ENCODE measurements around the gene CD48.
"Not testable (repeated sequence)": the region's sequence is repeated elsewhere in the genome, so short reads cannot be mapped to it uniquely, and the experiment has no call there.

The CD48 gene

DNA sequence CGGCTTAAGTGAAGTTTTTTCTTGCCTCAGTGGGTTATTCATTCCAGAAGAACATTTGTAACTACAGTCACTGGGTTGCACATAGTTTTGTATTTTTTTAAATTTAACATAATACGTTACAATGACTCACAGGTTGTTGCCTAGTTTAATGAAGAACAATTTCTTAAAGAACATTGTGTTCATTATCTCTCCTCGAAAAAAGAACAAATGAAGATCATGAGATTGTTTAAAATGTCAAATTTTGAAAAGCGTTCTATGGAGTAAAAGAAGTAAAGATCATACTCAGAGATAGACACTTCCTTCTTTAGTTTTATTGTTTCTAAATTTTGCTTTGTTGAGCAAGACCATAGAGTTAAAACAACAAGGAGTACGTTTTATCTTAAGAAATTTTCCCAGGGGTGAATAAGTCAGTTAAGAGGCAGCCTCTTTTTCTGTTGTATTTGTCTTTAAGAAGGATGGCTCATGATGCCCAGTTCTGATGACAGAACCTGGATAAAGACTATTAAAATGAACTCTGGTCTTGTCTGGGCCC is 54.3 kb downstream of the CD48 start:
- DNase-seq (ENCODE audit: low read depth in 2 of 3, low spot score in 1 of 3): no peak

DNA sequence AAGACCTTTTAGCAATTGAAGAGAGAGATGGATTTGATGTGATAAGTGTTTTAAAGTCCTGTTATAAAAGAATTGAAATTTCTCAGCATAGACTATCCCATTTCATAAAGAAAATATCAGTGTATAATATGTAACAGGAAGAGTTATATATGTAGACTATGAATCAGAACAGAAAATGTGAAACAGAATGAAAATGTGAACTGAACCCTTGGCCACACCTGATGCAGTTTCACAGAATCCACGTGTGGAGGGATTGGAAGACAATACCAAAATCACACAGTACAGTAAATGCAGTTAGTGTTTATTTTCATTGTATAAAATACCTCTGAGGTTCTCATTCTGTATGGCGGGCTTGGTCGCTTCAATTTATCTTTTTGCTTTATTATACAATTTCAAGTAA is 54.9 kb downstream of the CD48 start:
- DNase-seq (ENCODE audit: low read depth in 2 of 3, low spot score in 1 of 3): no peak

DNA sequence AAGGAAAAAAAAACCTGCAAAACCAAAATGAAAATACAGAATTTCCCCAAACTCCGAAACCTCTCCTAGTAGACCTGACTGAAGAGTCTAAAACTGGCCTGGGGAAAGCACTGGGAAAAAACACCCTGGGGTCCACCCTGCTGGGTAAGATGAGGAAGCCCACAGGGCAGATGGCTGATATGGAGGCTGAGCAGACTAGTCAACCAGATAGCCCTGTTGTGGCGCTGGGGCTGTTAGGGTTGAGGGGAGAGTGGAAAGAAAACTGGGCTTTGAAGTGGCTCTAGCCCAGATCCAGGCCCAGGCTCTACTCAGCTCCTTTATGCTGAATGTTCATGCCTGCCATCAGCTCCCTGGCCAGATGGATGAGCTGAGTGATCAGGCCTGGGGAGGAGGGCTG is 58.0 kb downstream of the CD48 start:
- no peak for DNase-seq (ENCODE audit: low read depth in 2 of 3, low spot score in 1 of 3)

DNA sequence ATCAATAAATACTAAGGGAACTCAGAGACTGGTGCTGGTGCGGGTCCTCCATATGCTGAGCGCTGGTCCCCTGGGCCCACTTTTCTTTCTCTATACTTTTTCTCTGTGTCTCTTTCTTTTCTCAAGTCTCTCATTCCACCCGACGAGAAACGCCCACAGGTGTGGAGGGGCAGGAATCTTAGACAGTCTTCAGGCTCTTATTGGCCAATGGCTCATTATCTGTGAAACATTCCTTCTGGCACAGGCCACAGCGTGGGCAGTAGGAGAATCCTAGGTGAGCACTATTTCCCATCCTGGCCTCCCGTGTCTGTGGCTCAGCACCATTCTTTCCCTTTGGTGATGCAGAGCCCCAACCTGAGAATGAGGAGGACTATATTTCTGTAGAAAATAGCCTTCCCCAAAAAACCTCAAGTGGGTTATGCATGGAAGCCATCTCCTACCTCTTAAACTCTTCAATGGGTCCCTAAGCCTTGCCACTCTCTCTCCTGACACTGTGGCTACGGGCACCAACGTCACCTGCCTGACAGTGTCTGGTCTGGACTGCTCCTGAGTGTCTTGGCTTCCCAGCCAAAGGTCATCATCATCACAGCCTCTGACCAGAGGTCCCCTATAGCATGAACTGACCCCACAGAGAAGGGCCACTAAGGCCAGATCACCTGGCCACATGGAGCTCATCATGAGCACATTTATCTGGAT is 58.5 kb downstream of the CD48 start:
- DNase-seq (ENCODE audit: low read depth in 2 of 3, low spot score in 1 of 3): no peak

DNA sequence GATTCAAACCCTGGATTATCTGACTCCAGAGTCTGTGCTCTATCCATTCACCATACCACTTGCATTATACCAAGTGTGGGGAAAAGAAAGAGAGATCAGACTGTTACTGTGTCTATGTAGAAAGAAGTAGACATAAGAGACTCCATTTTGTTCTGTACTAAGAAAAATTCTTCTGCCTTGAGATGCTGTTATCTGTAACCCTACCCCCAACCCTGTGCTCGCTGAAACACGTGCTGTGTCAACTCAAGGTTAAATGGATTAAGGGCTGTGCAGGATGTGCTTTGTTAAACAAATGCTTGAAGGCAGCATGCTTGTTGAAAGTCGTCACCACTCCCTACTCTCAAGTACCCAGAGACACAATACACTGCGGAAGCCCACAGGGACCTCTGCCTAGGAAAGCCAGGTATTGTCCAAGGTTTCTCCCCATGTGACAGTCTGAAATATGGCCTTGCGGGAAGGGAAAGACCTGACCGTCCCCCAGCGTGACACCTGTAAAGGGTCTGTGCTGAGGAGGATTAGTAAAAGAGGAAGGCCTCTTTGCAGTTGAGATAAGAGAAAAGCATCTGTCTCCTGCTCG is 59.5 kb downstream of the CD48 start:
- not testable (repeated sequence) for DNase-seq (ENCODE audit: low read depth in 2 of 3, low spot score in 1 of 3)

DNA sequence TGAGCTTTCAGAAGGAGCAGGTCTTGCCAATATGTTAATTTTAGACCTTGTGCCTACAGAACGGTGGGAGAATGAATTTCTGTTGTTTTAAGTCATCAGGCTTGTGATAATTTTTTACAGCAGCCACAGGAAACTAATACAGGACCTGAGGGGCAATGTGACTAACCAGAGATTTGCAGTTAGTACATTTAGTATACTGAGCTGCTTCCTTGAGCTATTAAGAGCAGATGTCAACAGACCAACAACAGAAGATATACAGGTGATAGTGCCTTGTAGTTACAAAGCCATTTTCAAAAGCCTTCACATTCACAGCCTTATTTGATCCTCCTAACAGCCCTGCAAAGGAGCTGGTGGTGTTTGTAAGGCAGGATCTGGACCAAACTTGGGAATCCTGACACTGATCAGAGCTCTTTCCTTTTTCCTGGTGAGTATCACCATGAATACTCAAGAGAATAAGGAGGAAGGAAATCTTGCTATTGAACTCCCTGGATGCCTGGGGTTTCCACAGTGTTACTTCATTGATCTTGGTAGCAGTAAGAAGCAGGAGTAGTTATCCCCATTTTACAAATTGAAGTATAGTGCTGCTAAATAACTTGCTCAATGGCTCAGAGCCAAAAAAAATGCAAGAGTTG is 60.1 kb downstream of the CD48 start:
- no peak for DNase-seq (ENCODE audit: low read depth in 2 of 3, low spot score in 1 of 3)

DNA sequence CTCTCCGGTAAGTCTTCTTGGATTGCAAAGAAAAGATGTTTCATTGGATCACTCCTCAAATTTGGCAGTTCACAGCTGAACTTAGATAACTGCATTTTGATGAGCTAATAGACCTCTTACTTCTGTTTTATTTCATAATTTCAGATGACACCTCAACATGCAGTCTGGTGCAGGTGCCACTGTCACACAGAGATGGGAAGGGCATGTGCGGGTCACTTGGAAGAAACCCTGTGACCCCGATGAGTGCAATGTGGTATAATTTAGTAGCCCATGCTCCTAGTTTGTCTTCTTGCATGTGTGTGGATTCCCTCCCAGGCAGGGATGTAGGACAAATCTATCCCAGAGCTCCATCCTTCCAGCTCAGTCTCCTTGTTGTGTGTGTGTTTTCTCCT is 64.3 kb downstream of the CD48 start:
- no peak for DNase-seq (ENCODE audit: low read depth in 2 of 3, low spot score in 1 of 3)

DNA sequence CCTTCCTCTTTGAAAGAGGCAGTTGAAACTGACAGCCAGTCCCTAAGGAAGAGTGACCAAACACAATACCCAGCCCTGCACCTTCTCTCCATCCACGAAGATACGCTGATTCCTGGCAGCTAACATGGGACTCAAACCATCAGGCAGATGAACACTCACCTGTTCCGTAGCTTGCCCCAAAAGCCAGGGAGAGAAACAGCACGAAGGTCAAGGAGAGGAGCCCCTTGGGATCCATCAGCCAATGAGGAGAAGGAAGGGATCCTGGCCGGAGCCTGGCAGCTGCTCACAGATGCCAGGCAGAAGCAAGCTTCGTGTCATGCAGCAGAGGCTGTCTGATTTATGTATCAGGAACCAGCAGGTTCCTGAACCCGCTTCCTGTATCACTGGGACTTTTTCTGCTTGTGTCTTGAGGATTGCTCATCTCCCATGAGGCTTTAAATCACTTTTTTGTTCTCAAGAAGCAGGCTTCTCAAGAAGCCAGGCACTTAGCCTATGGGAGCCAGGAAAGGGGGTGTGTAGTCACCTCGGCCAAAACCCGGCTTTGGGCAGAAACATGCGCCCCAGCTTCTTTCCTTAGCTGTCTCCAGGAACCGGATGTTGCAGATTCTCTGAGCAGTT is 64.8 kb downstream of the CD48 start, which contains the start of gene SLAMF1:
Gene SLAMF1 (minus strand): TSS at position 334 of the 618 bp plus-strand sequence. CDS start 99 bp downstream, at position 235.
- DNase-seq (ENCODE audit: low read depth in 2 of 3, low spot score in 1 of 3): peak; percentile 52 to 68 (median 57)

DNA sequence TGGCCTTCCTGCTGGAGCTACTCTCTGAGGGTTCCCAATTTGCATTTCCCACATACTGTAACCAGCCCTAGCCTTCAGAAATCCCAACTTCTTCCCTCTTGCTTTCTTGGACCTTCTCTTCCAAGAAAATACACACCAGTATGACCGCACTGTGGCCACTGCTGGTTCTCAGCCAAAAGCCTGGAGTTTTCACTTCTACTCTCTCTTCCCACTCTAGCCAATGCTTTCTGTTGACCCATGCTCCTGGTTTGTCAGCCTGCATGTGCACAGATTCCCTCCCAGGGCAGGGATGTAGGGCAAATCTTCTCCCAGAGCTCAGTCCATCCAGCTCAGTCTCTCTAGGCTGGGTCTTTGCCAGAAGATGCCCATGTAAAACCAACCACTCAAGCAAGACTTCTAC is 65.4 kb downstream of the CD48 start:
- DNase-seq (ENCODE audit: low read depth in 2 of 3, low spot score in 1 of 3): no peak

DNA sequence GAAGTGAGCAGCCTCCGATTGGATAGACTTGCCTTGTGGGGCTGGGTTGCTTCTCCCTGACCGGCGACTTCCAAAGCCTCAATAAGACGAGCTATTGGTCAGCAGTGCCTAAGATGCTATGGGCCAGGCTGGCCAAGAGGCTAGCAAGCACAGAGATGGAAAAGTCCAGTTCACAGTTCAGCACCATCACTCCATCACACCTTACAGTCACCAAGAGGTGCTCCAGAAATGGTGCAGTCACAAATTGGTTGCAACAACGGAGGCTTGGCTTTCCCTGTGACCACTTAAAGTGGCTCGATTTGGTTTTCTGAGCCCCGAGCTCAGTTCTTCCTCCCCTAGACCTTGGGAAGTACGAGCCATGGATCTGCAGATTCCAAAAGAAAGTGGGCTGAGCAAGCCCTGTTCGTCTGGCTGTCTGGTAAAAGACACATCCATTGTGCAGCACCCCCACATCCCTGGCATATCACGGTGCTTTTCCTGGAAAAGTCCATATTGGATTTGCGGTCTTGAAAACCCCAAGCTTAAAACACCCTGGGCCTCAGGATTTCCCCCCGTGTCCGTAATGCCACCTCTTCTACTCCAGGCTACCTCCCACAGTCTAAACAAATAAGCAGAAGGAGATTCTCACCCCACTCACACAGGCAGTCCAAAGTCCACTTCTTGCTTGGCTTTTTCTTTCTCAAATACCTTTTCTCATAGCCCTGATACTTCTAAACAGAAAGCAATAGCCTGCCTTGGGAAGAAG is 66.1 kb downstream of the CD48 start:
- no peak for DNase-seq (ENCODE audit: low read depth in 2 of 3, low spot score in 1 of 3)

DNA sequence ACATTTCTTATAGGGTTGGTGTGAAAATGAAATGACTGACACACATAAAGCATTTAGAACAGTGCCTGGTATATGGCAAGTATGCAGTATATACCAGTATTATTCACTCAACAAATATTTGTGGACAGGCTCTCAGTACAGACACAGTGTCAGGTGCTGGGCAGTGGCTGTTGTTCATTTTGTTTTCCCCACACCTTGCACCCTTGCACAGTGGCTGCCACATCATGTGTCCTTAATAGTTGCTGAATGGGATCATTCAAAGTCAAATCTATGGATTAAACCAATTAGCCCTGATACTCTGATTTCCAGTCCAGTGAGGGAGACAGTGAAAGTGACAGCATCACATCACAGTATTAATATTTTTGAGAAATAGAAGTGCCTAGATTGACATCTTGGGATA is 67.2 kb downstream of the CD48 start:
- no peak for DNase-seq (ENCODE audit: low read depth in 2 of 3, low spot score in 1 of 3)

DNA sequence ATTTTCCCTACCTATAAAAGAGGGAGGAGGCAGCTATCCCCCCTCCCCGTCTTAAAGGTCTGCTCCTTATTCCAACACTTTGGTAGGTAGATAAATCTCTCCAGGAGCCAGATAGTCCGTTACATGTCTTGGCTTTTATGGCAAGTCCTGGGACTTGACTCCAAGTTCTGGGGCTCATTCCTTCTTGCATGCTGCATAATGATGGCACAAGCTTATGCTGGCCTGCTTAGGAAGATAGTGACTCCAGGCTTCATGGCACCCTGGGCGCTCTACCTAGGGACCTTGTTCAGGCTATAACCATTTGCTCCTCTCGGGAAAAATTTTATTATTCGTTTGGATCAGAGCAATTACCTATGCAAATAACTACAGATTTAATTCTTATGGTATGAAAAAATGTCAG is 68.5 kb downstream of the CD48 start:
- no peak for DNase-seq (ENCODE audit: low read depth in 2 of 3, low spot score in 1 of 3)

DNA sequence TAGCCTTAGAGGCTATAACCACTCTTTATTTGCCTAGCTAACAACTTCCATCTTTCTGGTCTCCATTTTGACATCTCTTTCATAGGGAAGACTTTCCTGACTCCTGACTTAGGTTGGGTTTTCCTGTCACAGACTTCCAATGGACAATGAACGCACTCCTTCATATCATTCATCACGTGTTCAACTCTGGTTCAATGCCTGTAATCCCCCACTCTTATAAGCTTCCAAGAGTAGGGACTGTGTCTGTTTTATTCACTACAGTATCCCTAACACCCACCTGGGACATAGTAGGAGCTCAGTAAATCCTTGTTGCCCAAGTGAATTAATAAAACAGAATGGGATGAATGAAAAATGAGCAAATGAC is 69.4 kb downstream of the CD48 start:
- DNase-seq (ENCODE audit: low read depth in 2 of 3, low spot score in 1 of 3): no peak

DNA sequence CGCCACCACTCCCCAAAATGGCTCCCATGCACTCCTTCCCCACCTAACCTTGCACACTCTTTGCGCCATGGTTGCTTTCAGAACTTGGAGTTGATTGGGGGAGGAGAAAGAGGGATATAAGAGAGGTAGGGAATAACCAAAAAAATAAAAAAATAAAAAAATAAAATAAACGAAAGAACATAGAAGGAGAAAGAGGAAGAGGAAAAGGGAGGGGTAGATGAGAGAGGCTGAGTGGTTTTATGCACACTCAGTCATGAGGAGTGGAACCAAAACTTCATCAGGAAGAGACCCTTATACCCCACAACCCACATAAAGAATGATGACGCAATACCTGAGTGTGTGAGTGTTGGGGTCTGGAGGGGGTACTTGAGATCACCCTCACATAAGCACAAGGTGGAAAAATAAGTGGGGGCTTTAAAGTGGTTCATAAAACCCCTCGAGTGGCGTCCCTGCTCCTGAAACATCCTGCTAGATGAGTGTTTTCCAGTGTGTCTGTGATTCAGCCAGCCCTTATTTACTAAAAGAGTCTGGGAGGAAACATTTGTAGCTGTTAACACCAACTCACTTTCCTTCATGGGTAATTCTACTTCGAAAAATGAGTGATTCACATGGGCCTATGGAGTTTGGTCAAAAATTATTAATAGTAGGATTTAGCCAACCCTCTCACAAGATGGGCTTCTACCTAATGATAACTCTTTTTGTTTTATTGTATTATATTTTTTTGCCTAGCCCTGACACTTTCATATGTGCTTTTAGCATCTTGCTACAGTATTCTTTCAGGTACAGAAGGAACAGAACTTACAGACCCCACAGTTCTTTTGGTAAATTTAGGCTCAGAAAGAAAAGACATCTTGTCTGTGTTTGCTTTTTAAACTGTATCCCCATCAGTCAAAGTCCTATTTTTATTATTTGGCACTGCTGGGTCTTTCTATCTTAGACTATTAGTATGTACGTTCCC is 70.0 kb downstream of the CD48 start:
- no peak for DNase-seq (ENCODE audit: low read depth in 2 of 3, low spot score in 1 of 3)

DNA sequence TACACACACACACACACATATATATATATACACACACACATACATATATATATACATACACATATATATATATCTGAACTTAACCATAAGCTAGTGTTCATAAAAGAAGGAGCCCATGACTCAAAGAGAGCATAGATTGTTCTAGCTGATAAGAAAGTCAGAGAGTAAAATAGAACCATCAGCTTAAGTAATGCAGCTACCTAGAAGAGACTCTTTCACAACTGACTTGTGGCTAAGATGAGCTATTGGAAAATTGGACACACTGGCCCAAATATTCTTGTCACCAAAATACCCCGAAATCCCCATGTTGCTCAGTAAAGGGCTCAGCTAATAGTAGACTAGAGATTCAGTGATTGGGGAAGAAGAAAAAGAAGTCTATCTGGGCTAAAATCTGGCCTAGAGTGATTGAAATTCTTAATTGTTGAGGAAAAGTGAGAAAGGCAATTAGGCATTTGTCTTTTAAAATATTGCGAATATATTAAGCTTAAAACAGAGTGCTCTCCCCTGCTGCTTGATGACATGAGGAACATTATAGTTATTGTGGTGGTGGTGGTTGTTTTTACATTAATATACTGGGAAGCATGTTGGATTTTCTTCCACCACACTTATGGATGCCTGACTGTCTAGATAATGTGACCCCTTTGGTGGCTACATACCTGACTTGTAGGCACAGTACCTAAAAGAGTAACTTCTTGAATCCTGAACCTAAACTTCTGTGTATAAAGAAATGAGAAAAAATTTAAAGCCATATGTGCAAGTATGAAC is 71.1 kb downstream of the CD48 start:
- DNase-seq (ENCODE audit: low read depth in 2 of 3, low spot score in 1 of 3): no peak

DNA sequence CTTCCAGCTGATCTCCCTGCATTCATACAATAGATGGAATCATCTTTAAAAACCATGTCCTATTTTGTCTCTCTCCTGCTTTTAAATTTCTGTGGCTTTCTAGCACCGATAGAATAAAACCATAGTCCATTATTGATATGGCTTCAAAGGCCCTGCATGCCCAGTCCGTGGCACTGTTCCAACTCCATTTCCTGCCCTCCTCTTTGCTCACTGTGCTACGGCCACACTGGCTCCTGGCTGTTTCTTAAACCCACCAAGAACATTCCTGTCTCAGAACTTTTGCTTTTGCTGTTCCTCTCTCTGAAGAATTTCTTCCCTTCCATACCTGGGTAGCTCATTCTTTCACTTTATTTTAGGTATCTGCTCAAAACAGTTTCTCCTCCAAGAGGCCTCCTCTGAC is 72.0 kb downstream of the CD48 start:
- no peak for DNase-seq (ENCODE audit: low read depth in 2 of 3, low spot score in 1 of 3)

DNA sequence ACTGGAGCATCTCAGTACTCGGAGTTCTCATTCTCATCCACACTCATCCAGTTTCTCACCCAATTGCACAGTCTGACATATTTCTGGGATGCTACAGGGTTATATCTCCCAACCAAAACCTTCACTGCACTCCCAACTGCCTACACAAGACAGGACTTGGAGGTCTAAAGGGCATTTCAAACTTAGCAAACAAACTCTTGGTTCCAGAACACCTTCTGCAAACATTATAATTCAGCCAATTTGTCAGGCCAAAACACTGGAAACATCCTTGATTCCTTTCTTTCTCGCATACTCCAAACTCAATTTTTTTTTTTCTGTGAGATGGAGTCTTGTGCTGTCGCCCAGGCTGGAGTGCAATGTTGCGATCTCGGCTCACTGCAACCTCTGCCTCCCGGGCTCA is 72.7 kb downstream of the CD48 start:
- no peak for DNase-seq (ENCODE audit: low read depth in 2 of 3, low spot score in 1 of 3)

DNA sequence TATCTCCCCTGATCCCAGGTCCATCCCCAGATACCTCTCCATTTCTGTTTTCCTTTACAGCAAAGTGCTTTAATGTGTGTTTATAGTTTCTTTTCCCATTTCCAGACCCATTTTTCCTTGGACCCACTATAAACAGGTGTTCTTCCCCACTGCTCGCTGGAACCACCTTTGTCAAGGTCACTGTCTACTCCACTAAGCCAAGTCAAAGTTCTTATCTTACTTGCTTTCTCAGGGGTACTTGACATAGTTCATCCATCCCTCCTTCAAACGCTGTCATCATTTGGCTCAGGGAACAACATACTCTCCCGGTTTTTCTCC is 73.1 kb downstream of the CD48 start:
- DNase-seq (ENCODE audit: low read depth in 2 of 3, low spot score in 1 of 3): no peak

DNA sequence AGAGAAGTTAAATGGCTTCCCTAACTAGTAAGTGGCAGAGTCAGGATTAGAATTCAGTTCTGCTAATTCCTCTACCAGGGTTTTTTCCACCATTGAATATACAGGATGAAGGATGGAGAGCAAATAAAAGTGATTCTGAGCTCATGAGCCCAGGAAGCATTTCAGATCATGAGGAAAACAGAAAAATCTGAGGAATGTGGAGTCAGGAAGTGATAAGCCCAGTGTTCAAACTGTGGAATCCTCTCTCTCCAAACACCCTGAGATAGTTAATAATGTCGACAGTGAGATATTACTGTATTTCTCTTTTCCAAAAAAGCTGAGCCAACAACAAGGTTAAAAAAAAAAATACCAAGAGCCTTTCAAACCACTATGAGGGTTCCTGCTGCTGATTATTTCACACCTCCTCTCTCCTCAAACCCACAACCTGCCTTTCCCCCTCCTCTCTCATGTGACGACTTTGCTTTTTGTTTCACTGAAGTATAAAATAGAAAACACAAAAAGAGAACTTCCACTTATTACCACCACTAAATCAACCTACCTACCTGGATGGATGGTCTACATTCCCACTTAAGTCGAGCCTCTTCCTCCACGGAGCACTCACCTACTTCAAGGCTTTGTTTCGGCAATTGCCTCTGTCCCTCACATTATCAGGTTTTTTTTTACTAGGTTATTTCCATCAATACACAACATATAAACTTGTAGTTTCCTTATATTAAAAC is 73.6 kb downstream of the CD48 start:
- no peak for DNase-seq (ENCODE audit: low read depth in 2 of 3, low spot score in 1 of 3)
